SJSA1 (cell line): ENCODE data around the gene RRP9. TPM values are rescaled to one million over a fixed set of nuclear protein-coding genes. Genes with fewer than 3 reads are reported as not detected.

Experiments used
- DNase-seq, 2 experiments: peaks; one replicate each; pipeline ENCODE4 v3.0.0-alpha.2; 2015 to 2020; ENCODE audit warnings: low spot score in 2 of 2, low read depth in 1 of 2
- H3K27ac ChIP-seq: fragments of 250-450 bp; sonication (Bioruptor Pico); 2 replicates; pipeline ENCODE4 v1.5.1; 2020; ENCODE audit warnings: mild to moderate bottlenecking, moderate library complexity
- H3K27me3 ChIP-seq: fragments of 250-450 bp; sonication (Bioruptor Pico); replicated peaks from 2 replicates; pipeline ENCODE4 v1.5.1; 2020; ENCODE audit warnings: mild to moderate bottlenecking, moderate library complexity
- H3K36me3 ChIP-seq: fragments of 250-450 bp; sonication (Bioruptor Pico); 2 replicates; pipeline ENCODE4 v1.5.1; 2020; ENCODE audit warnings: mild to moderate bottlenecking
- H3K4me1 ChIP-seq: fragments of 250-450 bp; sonication (Bioruptor Pico); replicated peaks from 2 replicates; pipeline ENCODE4 v1.6.1; 2021; ENCODE audit warnings: mild to moderate bottlenecking
- H3K4me3 ChIP-seq: fragments of 250-450 bp; sonication (Bioruptor Pico); 2 replicates; pipeline ENCODE4 v1.5.1; 2020; ENCODE audit warnings: mild to moderate bottlenecking
- H3K9me3 ChIP-seq: fragments of 250-450 bp; sonication (Bioruptor Pico); replicated peaks from 2 replicates; pipeline ENCODE4 v1.5.1; 2020; ENCODE audit warnings: mild to moderate bottlenecking
- total RNA-seq: library from RNA; depleted of rRNA; stranded (reverse); fragments of >200 nt; shearing (Covaris generic); gene quantifications from 2 replicates; pipeline ENCODE4 v1.2.3, GENCODE V29; 2014

RRP9 gene
- total RNA-seq, 1 experiment from 2014 or later, result 45.5 TPM

DNA sequence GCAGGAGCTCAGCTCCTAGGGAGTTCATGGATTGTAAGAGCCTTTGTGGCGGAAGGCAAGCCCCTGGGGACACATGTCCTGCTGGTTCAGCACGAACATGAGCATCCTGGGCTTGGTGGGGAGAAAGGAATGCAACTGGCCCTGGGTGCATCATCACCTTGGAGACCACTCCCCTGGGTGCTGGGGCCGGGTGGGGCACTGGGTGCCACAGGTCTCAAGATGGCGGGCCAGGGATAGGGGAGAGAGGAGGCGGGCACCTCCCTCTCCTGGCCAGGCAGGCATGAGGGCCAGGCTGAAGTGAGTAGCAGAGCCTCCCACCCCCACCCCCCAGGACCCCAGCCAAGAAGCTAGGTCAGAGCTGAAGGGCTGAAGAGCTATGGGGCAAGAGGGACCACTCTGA, 24.8 kb upstream of the RRP9 start:
- no peak for DNase-seq
- Histone ChIP-seq H3K27ac (no peak overlapping the region), H3K36me3 (peaks cover 28% of the 10 kb centered on the region), H3K4me3 (peak overlapping the region; percentile 92), H3K4me1 (peaks cover 54% of the 10 kb centered on the region), H3K9me3 (no peaks in the 10 kb centered on the region), H3K27me3 (no peaks in the 10 kb centered on the region)

DNA sequence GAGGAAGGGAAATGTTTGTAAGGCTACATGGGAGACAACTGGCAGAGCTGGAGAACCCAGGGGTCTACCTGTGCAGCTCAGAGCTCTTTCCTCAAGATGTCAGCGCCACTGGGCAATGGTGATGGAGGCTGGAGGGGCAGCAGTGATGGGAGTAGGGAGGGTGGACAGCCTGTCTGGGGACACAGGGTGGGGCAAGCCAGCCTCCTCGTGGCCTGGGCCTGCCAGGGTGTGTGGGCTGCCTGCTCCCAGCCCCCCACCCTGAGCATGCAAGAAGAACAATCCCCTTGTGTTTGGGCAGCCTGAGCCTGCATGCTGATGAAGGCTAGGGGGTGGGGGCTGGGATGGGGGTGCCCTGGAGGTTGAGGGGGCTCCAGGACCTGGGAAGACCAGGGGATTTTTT, 24.3 kb upstream of the RRP9 start:
- Histone ChIP-seq H3K9me3 (no peaks in the 10 kb centered on the region), H3K27me3 (no peaks in the 10 kb centered on the region), H3K4me1 (peaks cover 54% of the 10 kb centered on the region), H3K27ac (no peak overlapping the region), H3K36me3 (peaks cover 31% of the 10 kb centered on the region), H3K4me3 (peak overlapping the region; percentile 92)
- DNase-seq, result no peak

DNA sequence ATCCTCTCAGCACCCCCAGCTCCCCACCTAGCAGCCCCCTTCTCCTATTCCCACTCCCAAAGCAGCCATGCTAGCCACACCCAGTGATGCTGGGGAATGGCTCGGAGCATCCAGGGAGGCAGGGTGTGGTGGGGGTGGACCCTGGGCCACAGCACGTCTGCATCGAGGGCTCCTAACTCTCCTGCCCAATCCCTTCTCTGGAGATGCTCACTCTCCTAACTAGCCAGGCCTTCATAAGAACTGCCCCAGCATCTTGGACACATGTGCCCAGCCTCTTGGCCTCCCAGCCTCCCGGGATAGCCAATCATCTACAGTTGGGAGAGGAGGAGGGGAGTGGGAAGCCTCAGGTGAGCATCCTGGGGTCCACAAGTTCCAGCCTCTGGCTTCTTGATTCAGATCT, 22.8 kb upstream of the RRP9 start:
- H3K27ac ChIP-seq, result no peak overlapping the region
- no peak overlapping the region for H3K4me3 ChIP-seq
- peaks cover 54% of the 10 kb centered on the region for H3K4me1 ChIP-seq
- H3K9me3 ChIP-seq, result no peaks in the 10 kb centered on the region
- H3K36me3 ChIP-seq, result peaks cover 46% of the 10 kb centered on the region
- DNase-seq, result no peak
- H3K27me3 ChIP-seq, result no peaks in the 10 kb centered on the region

DNA sequence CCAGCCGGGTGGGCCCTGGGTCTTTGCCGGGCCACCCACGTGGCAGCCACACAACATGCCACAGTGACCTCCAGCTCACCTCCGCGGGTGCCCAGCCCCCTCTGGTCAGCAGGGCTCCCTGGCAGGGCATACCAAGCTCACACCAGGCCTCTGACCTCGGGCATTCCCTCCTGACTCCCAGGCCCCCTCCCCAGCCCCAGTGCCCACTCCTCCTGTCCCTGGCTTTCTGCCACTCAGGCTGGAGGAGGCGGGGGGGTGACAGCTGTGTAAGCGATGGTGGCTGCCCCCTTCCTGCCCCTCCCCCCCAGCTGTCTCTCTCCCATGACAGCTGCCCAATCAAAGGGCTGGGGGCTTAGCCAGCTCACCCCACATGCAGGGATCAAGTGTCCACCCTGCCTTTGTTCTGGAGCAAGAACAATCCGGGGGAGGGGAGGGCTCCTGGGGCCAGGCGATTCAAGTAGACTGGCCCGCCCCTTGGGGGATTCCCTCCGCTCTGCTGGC, 22.3 kb upstream of the RRP9 start:
- DNase-seq, result peak; percentile 68 to 83
- Histone ChIP-seq H3K36me3 (peaks cover 51% of the 10 kb centered on the region), H3K27me3 (no peaks in the 10 kb centered on the region), H3K9me3 (no peaks in the 10 kb centered on the region), H3K4me1 (peaks cover 54% of the 10 kb centered on the region), H3K27ac (no peak overlapping the region; the same call in 1 of the 2 replicates), H3K4me3 (no peak overlapping the region; the same call in 1 of the 2 replicates)

DNA sequence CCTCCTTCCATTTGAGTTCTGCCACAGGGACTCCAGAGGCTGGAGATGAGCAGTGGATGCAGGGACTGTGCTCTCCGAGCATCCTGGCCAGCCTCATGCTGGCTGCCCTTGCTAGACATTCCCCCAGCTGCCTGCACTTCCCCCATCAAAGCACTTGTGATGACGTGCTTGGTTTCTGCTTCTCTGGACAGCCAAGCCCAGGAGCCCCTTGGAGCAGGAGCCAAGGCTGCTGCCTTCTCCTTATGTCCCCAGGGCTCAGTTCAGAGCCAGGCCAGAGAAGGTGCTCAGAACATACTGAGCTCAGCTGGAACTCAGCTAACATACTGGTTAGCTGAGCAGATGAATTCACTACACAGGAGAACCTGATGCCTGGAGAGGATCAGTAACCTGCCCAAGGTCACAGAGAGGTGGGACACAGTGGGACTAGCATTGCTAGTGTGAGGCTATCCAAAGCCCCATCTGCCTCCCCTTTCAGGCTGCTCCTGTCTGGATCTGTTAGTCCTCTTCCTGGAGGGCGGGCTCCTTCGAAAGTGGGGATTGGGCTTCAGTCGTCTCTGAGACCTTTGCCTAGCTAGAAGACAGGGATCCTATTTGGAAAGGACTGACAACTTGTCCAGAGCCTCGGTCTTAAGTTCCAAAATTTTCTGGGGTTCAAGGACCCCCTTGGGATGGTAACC, 21.3 kb upstream of the RRP9 start:
- no peaks in the 10 kb centered on the region for H3K27me3 ChIP-seq
- H3K4me3 ChIP-seq, result no peak overlapping the region
- no peak overlapping the region for H3K27ac ChIP-seq
- H3K9me3 ChIP-seq, result no peaks in the 10 kb centered on the region
- no peak for DNase-seq
- peaks cover 50% of the 10 kb centered on the region for H3K4me1 ChIP-seq
- peaks cover 54% of the 10 kb centered on the region for H3K36me3 ChIP-seq

DNA sequence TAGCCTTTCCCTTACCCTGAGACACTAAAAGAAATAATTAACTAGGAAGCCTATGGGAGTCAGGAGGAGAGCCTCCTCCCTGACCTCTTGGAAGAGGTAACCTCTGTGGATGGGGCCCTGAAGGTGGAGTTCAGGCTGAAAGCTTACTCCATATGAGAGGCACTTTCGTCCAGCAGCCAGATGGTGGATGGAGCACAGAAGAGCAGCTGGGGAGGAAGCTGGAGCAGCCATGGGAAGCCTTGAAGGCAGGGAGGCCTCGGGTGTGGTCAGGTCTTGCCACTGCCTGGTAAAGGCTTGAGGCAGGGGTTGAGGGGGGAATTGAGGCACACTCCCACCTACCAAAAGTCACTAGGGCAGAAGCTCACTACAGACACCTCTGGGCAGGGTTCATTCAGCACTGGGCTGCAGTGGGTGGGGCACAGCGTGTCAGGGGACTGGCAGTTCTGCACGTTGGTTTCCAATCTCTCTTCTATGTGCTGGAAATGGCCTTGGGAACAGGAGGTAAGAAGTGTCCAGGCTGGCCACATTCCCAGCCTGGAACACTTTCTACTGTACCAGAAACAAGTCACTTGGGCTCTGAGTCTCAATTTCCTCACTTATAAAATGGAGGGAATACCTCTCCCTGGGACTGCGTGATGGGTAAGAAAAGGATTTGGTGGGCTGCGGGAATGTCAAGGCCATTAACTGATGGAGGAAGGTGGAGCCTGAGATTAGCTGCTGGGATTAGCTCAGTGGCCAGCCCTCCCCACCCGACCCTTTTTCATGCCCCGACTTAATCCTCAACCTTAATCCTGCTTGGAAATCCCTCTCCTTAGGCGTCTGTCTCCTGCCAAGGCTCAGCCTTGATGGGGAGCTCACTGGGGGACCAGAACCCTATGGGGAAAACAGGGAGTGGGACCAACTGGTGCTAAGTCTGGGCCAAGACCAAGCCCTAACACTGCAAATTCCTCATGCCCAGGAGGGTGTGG, 20.2 kb upstream of the RRP9 start:
- Histone ChIP-seq H3K27ac (no peak overlapping the region), H3K36me3 (peaks cover 62% of the 10 kb centered on the region), H3K4me3 (no peak overlapping the region), H3K27me3 (no peaks in the 10 kb centered on the region), H3K9me3 (no peaks in the 10 kb centered on the region), H3K4me1 (peaks cover 44% of the 10 kb centered on the region)
- no peak for DNase-seq

DNA sequence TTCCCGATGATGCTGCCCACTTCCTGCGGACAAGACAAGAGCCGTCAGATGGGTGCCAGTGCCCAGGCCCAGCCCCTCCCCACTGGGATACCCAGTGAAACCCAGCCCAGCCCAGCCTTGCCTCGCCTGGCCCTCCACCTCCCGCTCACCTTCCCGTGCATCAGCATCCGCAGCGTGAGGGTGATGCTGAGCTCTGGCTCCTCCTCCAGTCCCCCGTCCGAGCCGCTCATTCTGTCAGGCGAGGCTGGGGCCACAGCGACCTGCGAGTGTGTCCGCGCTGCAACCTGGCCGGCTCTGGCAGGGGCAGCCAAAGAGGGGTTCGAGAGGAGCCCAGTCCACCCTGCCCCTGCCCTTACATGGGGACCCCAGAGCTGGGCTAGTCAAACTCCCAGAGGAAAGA, 19.3 kb upstream of the RRP9 start:
- no peak overlapping the region for H3K4me3 ChIP-seq
- peaks cover 35% of the 10 kb centered on the region for H3K4me1 ChIP-seq
- no peaks in the 10 kb centered on the region for H3K27me3 ChIP-seq
- peaks cover 69% of the 10 kb centered on the region for H3K36me3 ChIP-seq
- H3K9me3 ChIP-seq, result no peaks in the 10 kb centered on the region
- DNase-seq, result no peak
- H3K27ac ChIP-seq, result no peak overlapping the region

DNA sequence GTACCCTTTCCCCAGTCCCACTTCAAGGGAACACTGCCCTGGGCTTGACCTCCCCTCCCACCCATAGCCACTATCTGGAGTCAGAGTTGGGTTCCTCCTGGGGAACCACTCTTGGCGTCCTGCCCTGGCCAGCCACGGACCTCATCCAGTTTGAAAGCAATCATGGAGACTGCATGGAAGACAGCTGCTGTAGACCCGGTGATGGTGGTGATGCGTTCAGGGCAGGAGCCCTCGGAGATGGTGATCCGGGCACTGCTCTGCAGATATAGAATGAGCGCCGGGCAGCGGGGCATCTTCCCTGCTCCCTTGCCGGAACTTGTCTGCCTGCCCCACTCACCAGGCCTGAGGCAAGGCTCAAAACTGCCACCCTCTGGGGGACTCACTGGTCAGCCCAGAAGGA, 18.7 kb upstream of the RRP9 start:
- Histone ChIP-seq H3K9me3 (no peaks in the 10 kb centered on the region), H3K27ac (no peak overlapping the region)
- DNase-seq, result peak in 1 of 2 experiments; percentile 37

DNA sequence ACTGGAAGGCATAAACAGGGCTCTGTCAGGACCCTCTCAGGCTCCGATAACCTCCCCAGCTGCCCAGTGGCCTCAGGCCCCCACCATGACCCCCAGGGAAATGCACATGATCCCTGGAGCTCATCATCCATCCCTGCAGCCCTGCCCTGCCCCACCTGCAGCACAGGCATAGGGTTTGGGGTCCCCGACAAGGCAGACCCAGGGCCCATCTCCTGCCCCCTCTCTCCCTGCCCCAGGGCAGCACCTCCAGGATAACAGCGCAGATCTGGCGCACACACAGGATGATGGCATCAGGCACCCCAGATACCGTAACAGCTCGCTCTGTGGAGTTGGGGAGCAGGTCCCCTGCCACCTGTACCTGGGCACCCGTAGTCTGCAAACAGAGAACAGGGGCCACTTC, 17.9 kb upstream of the RRP9 start:
- no peaks in the 10 kb centered on the region for H3K9me3 ChIP-seq
- H3K4me1 ChIP-seq, result peaks cover 21% of the 10 kb centered on the region
- DNase-seq, result peak in 1 of 2 experiments; percentile 38
- no peak overlapping the region for H3K4me3 ChIP-seq
- no peak overlapping the region for H3K27ac ChIP-seq
- no peaks in the 10 kb centered on the region for H3K27me3 ChIP-seq
- peaks cover 69% of the 10 kb centered on the region for H3K36me3 ChIP-seq

More for the DNA sequence above, 18.7 kb upstream of the RRP9 start:
- Histone ChIP-seq H3K4me3 (no peak overlapping the region), H3K4me1 (peaks cover 29% of the 10 kb centered on the region), H3K36me3 (peaks cover 69% of the 10 kb centered on the region), H3K27me3 (no peaks in the 10 kb centered on the region)

DNA sequence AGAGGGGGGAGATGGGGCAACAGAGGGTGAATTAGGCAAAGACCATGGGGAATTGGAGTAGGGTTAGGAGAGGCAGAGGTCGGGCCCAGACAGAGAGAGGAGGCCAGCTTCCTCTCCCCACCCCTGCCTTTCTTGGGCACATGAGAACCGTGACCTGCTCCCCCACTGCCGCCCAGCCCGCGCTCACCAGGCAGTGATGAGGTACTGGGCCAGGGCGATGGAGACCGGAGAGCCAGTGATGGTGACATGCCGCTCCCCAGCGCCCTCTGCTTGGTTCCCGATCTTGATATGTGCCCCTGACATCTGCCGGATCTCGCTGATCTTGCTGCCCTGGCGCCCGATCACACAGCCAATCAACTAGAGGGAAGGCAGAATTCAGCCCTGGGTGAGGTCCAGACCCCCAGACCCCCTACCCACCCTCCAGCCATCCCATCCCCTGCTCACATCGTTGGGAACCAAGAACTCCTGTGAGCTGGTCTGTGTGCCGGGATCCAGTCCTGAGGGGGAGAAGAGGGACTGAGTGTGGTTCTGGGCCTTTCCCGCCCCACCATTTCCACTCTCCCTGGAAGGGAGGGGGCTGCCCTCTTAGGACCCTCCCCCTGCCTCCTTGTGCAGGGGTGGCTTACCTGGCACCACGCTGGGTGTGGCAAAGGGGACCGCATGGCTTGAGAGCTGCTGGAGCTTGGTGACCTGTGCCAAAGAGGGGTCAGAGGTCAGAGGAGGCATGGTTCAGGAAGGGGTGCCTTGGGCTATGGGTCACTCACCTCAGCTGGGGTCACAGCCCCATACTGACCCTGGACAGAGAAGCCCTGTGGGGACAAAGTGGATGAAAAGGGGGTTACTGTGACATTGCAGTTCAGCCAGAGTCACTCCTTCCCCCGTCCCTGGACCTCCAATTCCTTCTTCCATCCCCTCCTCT, 17.2 kb upstream of the RRP9 start:
- H3K9me3 ChIP-seq, result no peaks in the 10 kb centered on the region
- H3K36me3 ChIP-seq, result peaks cover 64% of the 10 kb centered on the region
- DNase-seq, result no peak
- H3K4me1 ChIP-seq, result peaks cover 14% of the 10 kb centered on the region
- no peak overlapping the region for H3K4me3 ChIP-seq
- H3K27me3 ChIP-seq, result no peaks in the 10 kb centered on the region
- H3K27ac ChIP-seq, result no peak overlapping the region

DNA sequence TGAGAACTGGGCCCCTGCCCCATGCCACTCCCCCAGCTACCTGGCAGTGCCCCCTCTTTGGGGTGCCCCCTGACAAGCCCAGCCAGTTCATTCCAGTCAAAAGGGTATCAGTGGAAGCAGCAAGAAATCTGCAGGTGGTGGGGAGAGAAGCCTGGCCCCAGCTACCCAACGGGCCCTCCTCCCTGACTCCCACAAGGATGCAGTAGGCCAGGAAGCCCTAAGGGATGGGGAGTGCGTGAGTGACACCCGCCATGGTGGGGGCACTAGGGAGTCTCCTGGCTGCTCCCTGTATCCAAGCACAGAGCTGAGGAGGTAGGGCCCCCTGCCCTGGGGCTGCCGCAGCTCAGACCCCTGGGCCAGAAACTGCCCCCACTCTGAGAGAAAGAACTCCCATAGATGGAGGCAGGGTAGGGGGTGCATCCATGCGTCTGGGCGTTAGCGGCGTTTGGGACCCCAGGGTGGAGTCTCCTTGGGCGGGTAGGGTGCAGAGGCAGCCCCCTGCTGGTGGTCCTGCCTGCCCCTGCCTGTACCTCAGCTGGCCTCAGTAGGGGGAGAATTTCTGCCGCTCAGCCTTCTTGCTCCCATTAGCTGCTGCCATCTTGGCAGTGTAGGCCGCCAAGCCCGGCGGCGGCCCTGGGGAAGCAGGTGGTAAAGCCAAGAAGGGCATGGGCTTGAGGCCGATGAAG, 16.0 kb upstream of the RRP9 start:
- peaks cover 10% of the 10 kb centered on the region for H3K4me1 ChIP-seq
- H3K9me3 ChIP-seq, result no peaks in the 10 kb centered on the region
- DNase-seq, result no peak
- no peak overlapping the region for H3K4me3 ChIP-seq
- no peak overlapping the region for H3K27ac ChIP-seq
- peaks cover 55% of the 10 kb centered on the region for H3K36me3 ChIP-seq
- H3K27me3 ChIP-seq, result no peaks in the 10 kb centered on the region

DNA sequence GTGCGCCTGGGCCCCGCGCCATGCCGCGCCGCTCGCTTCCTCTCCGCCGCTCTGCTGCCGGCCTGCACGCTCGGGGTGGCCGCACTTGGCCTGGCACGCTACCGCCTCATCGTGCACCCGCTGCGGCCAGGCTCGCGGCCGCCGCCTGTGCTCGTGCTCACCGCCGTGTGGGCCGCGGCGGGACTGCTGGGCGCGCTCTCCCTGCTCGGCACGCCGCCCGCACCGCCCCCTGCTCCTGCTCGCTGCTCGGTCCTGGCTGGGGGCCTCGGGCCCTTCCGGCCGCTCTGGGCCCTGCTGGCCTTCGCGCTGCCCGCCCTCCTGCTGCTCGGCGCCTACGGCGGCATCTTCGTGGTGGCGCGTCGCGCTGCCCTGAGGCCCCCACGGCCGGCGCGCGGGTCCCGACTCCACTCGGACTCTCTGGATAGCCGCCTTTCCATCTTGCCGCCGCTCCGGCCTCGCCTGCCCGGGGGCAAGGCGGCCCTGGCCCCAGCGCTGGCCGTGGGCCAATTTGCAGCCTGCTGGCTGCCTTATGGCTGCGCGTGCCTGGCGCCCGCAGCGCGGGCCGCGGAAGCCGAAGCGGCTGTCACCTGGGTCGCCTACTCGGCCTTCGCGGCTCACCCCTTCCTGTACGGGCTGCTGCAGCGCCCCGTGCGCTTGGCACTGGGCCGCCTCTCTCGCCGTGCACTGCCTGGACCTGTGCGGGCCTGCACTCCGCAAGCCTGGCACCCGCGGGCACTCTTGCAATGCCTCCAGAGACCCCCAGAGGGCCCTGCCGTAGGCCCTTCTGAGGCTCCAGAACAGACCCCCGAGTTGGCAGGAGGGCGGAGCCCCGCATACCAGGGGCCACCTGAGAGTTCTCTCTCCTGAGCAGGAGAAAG, 14.4 kb upstream of the RRP9 start:
- no peak overlapping the region for H3K4me3 ChIP-seq
- H3K27me3 ChIP-seq, result no peaks in the 10 kb centered on the region
- peaks cover 50% of the 10 kb centered on the region for H3K36me3 ChIP-seq
- H3K9me3 ChIP-seq, result no peaks in the 10 kb centered on the region
- H3K27ac ChIP-seq, result no peak overlapping the region
- peak in 1 of 2 experiments; percentile 35 for DNase-seq
- peaks cover 9% of the 10 kb centered on the region for H3K4me1 ChIP-seq
